Embryonic facial prominence (tissue), 1 donor: ENCODE measurements around the gene NPR3.

Experiments used
- DNase-seq: peaks from one replicate; pipeline ENCODE4 v3.0.0-alpha.2; 2016; ENCODE audit errors: extremely low spot score

NPR3 gene

GRCh38 chr5:32710550-32711361, at the start of gene NPR3:
TSS of gene NPR3 (plus strand) at chr5:32711321. CDS start at chr5:32711777, 456 bp downstream.
- no peak for DNase-seq

- no peak for DNase-seq
Measured at GRCh38 chr5:32664523-32664922, 46.6 kb upstream of the NPR3 start.

- DNase-seq: no peak
Measured at GRCh38 chr5:32668552-32668951, 42.6 kb upstream of the NPR3 start.

GRCh38 chr5:32673272-32673671, 37.8 kb upstream of the NPR3 start:
- no peak for DNase-seq

GRCh38 chr5:32677023-32677422, 34.1 kb upstream of the NPR3 start:
- no peak for DNase-seq

- DNase-seq: no peak
Measured at GRCh38 chr5:32678472-32678871, 32.6 kb upstream of the NPR3 start.

GRCh38 chr5:32679218-32679617, 31.9 kb upstream of the NPR3 start:
- no peak for DNase-seq

GRCh38 chr5:32680183-32680582, 30.9 kb upstream of the NPR3 start:
- DNase-seq: no peak

GRCh38 chr5:32683125-32683524, 28.0 kb upstream of the NPR3 start:
- no peak for DNase-seq

- DNase-seq: no peak
Measured at GRCh38 chr5:32684260-32684659, 26.9 kb upstream of the NPR3 start.

- DNase-seq: no peak
Measured at GRCh38 chr5:32686799-32687498, 24.2 kb upstream of the NPR3 start.

GRCh38 chr5:32687499-32687831, 23.7 kb upstream of the NPR3 start:
- no peak for DNase-seq

- DNase-seq: no peak
Measured at GRCh38 chr5:32690153-32690552, 21.0 kb upstream of the NPR3 start.

GRCh38 chr5:32690666-32691065, 20.5 kb upstream of the NPR3 start:
- no peak for DNase-seq

GRCh38 chr5:32692036-32692746, 18.9 kb upstream of the NPR3 start:
- DNase-seq: no peak

GRCh38 chr5:32703957-32704356, 7.2 kb upstream of the NPR3 start:
- DNase-seq: no peak

GRCh38 chr5:32707418-32707997, 3.6 kb upstream of the NPR3 start:
- DNase-seq: no peak

GRCh38 chr5:32708949-32709348, 2.2 kb upstream of the NPR3 start:
- DNase-seq: no peak

- peak; percentile 70 for DNase-seq
Measured at GRCh38 chr5:32709750-32710549, 1.2 kb upstream of the NPR3 start.

GRCh38 chr5:32711362-32711680, 200 bp downstream of the NPR3 start:
- no peak for DNase-seq

- DNase-seq: no peak
Measured at GRCh38 chr5:32711681-32712480, 760 bp downstream of the NPR3 start.
